Lower leg skin (tissue), 3 donors: ENCODE data around the gene KTI12.

ENCODE experiments used
- POLR2A ChIP-seq, 2 donors: fragments of 450-650 bp; IDR thresholded peaks; one replicate each; pipeline ENCODE4 v1.6.1; 2016 to 2017; ENCODE audit warnings: antibody characterized with exemption in 2 of 2, mild to moderate bottlenecking in 1 of 2, moderate library complexity in 1 of 2
- TF ChIP-seq, protein P1 (sequence below), 3 donors: fragments of 450-650 bp; IDR thresholded peaks; one replicate each; pipeline ENCODE4 v1.5.1; 2016; ENCODE audit warnings: antibody characterized with exemption in 3 of 3, mild to moderate bottlenecking in 3 of 3, moderate library complexity in 2 of 3

DNA sequence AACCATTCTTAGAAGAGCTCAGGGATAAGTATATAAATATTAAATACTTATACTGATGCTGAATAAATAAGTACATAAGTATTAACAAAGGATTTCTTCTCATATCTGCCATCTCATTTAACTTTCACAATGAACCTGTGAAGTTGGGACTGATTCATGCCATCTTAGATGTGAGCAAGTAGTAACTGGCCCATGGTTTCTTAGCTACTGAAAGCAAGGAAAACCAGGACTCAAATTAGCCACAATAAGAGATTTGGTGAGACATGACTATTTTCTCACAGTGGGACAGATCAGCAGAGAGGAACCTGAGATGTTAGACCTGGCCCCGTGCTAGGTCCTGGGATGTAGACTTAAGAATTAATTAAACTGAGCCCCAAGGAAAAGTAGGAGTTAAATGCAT lies 34.9 kb downstream of the KTI12 start:
- TF ChIP-seq, protein P1, sequence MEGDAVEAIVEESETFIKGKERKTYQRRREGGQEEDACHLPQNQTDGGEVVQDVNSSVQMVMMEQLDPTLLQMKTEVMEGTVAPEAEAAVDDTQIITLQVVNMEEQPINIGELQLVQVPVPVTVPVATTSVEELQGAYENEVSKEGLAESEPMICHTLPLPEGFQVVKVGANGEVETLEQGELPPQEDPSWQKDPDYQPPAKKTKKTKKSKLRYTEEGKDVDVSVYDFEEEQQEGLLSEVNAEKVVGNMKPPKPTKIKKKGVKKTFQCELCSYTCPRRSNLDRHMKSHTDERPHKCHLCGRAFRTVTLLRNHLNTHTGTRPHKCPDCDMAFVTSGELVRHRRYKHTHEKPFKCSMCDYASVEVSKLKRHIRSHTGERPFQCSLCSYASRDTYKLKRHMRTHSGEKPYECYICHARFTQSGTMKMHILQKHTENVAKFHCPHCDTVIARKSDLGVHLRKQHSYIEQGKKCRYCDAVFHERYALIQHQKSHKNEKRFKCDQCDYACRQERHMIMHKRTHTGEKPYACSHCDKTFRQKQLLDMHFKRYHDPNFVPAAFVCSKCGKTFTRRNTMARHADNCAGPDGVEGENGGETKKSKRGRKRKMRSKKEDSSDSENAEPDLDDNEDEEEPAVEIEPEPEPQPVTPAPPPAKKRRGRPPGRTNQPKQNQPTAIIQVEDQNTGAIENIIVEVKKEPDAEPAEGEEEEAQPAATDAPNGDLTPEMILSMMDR (IDR thresholded peaks at IDR 0.05) = no peak
- no peak for TF ChIP-seq POLR2A (IDR thresholded peaks at IDR 0.05)
